ENCODE results near the gene FAM47E. TPM values are rescaled to one million over a fixed set of nuclear protein-coding genes. Genes with fewer than 3 reads are reported as not detected.

FAM47E gene
- total and polyA plus RNA-seq, 7 donors = 1.2 to 4.6 (median 2.5) TPM

DNA sequence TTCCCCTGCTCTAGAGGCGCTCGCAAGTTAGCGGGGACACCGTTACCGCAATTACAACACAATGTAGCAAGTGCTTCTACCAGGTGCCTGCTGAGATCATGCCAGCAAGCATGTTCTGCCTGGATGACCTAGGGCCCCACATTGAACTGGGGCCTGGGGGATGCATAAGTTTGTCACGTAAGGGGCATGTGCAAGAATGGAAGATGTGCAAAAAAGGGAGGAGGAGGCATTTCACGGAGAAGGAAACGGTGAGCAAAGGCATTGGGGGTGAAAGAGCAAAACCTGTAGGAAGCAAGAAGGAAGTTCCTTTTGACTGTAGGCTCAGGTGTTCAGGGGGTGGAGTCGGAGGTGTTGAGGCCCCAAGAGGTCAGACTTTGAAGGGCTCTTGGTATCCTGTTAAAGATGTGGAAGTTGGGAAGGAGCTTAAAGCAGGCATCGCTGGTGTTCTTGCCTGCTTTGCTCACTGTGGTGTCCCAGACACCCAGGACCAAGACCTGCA, 37.3 kb upstream of the FAM47E start:
- 6 to 12% (median 9%) methylated on average over 10 of the region's 10 CpGs for WGBS, 3 donors
- Histone ChIP-seq H3K36me3 (ENCODE audit: insufficient read depth in 1 of 2, low read depth in 1 of 2) (no peaks in the 10 kb centered on the region), H3K27me3 (ENCODE audit: insufficient read depth in 3 of 3, low read length in 2 of 3) (no peaks in the 10 kb centered on the region), H3K4me1 (peaks cover 71% of the 10 kb centered on the region), H3K9me3 (no peaks in the 10 kb centered on the region), H3K27ac (peak overlapping the region; percentile 97), H3K4me3 (peak overlapping the region; percentile 95)
- ATAC-seq (peak in 3 of 4 donors; percentile 30 to 57 (median 43)), DNase-seq (no peak)
- intact Hi-C loops (cut with DNase I) = loop anchor here (5.0 kb wide), 2 partner anchors 67 to 93 kb away; partner anchors contain the start of genes NUP54 (in 1 of the 2) and STBD1 (in 1 of the 2)
- TF ChIP-seq, protein P1, sequence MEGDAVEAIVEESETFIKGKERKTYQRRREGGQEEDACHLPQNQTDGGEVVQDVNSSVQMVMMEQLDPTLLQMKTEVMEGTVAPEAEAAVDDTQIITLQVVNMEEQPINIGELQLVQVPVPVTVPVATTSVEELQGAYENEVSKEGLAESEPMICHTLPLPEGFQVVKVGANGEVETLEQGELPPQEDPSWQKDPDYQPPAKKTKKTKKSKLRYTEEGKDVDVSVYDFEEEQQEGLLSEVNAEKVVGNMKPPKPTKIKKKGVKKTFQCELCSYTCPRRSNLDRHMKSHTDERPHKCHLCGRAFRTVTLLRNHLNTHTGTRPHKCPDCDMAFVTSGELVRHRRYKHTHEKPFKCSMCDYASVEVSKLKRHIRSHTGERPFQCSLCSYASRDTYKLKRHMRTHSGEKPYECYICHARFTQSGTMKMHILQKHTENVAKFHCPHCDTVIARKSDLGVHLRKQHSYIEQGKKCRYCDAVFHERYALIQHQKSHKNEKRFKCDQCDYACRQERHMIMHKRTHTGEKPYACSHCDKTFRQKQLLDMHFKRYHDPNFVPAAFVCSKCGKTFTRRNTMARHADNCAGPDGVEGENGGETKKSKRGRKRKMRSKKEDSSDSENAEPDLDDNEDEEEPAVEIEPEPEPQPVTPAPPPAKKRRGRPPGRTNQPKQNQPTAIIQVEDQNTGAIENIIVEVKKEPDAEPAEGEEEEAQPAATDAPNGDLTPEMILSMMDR (IDR thresholded peaks at IDR 0.05) = no peak

DNA sequence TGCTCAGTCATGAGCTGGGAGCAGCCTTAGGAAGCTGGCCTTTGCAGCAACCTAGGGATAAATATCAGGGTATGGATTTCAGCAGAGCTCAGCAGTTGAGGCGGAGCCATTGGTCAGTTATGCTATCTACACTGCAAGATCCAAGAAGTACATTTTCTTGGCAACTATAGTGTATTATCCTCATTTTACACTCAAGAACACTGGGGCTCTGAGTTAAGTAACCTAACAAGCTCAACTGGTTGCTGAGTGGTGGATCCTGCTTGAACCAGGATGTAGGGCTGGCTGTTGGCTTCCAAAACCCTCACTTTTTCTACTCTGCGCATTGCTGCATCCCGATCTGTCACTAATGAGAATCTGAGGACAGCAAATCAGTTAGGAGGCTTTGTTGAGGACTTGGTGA, 36.4 kb upstream of the FAM47E start:
- H3K27me3 ChIP-seq (ENCODE audit: insufficient read depth in 3 of 3, low read length in 2 of 3) = no peaks in the 10 kb centered on the region
- DNase-seq (no peak), ATAC-seq (peak in 1 of 4 donors; percentile 36)
- peak overlapping the region; percentile 95 for H3K4me3 ChIP-seq
- 43 to 77% (median 46%) methylated on average over 3 of the region's 3 CpGs for WGBS, 3 donors
- TF ChIP-seq, protein P1 (IDR thresholded peaks at IDR 0.05) = no peak
- no peaks in the 10 kb centered on the region for H3K36me3 ChIP-seq (ENCODE audit: insufficient read depth in 1 of 2, low read depth in 1 of 2)
- peaks cover 71% of the 10 kb centered on the region for H3K4me1 ChIP-seq
- peak overlapping the region; percentile 97 for H3K27ac ChIP-seq
- no peaks in the 10 kb centered on the region for H3K9me3 ChIP-seq
- intact Hi-C loops (cut with DNase I) = no loop called here

DNA sequence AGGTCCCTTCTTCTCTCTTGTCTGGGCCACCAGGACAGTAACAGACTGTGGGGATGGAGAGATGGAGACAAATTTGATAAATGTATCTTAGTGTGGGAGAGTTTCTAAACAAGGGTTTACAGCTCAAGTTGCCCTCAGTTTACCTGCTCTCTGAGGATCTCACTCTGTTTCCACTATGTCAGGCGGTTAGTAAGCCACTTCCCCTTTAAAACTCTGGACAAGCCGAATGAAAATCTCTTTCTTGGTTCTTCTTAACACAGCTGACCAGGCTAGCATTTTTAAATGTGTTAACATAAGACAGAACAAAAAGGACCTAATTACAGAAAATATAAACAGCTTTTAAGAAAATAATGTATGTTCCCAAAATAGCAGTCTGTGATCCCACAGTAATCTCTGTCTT, 35.0 kb upstream of the FAM47E start:
- no peak for DNase-seq
- intact Hi-C loops (cut with DNase I) = no loop called here
- Histone ChIP-seq H3K4me1 (peaks cover 61% of the 10 kb centered on the region), H3K27me3 (ENCODE audit: insufficient read depth in 3 of 3, low read length in 2 of 3) (no peaks in the 10 kb centered on the region), H3K36me3 (ENCODE audit: insufficient read depth in 1 of 2, low read depth in 1 of 2) (no peaks in the 10 kb centered on the region), H3K4me3 (peak overlapping the region; percentile 2), H3K27ac (peak overlapping the region; percentile 97), H3K9me3 (no peaks in the 10 kb centered on the region)
- WGBS, 3 donors = 53 to 79% (median 59%) methylated on average over 2 of the region's 2 CpGs
- ATAC-seq = no peak
- TF ChIP-seq, protein P1 (IDR thresholded peaks at IDR 0.05) = no peak

DNA sequence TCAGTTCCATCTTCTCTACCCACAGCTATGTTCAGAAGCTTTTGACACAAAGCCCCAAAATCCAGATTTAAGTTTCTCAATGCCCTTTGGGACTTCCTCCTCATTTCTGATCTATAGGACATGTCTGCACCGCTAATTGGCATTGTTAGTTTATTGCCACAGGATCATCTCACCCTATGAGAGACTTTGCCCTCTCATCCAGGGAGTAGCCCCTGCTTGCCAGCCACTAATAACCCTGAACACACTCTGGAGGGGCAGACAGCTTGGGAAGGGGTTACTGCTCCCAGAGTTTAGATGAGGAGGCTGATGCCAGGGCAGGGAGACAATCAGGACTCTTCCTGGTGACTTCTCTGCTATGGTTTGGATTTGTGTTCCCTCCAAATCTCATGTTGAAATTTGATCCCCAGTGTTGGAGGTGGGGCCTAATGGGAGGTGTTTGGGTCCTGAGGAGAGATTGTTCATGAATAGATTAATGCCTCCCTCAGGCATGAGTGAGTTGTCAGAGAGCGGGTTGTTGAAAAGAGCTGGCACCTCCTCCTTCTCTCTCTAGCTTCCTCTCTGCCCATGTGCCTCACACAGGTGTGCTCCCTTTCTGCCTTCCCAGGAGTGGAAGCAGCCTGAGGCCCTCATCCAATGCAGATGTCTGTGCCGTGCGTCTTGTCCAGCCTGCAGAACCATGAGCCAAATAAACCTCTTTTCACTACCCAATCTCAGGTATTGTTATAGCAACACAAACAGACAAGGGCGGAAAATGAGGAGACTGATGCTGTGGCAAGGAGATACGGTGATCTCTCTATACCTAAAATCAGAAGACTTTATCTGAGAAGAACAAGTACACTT, 34.3 kb upstream of the FAM47E start:
- DNase-seq = no peak
- H3K27ac ChIP-seq = peak overlapping the region; percentile 97
- 64 to 81% (median 66%) methylated on average over 6 of the region's 6 CpGs for whole genome bisulfite sequencing, 3 donors
- peaks cover 61% of the 10 kb centered on the region for H3K4me1 ChIP-seq
- intact Hi-C loops (cut with DNase I) = no loop called here
- H3K36me3 ChIP-seq (ENCODE audit: insufficient read depth in 1 of 2, low read depth in 1 of 2) = no peaks in the 10 kb centered on the region
- TF ChIP-seq, protein P1 (IDR thresholded peaks at IDR 0.05) = no peak
- H3K4me3 ChIP-seq = peak overlapping the region; percentile 2
- H3K9me3 ChIP-seq = no peaks in the 10 kb centered on the region
- H3K27me3 ChIP-seq (ENCODE audit: insufficient read depth in 3 of 3, low read length in 2 of 3) = no peaks in the 10 kb centered on the region
- no peak for ATAC-seq
